ENCODE data around the gene OR13J1. TPM values are rescaled to one million over a fixed set of nuclear protein-coding genes. Genes with fewer than 3 reads are reported as not detected.

OR13J1 gene
- total RNA-seq, 1 donor from 2014 or later: not detected

GRCh38 chr9:35831040-35831439 lies 39.2 kb downstream of the OR13J1 start:
- TF ChIP-seq CTCF (IDR thresholded peaks at IDR 0.05; ENCODE audit: unreplicated experiment): no peak
- Mint-ChIP-seq H3K4me3 (ENCODE audit: unreplicated experiment) (no peak overlapping the region), H3K27me3 (ENCODE audit: unreplicated experiment) (peaks cover 30% of the 10 kb centered on the region), H3K9me3 (ENCODE audit: unreplicated experiment) (no peaks in the 10 kb centered on the region), H3K4me1 (ENCODE audit: unreplicated experiment) (peaks cover 39% of the 10 kb centered on the region), H3K27ac (ENCODE audit: unreplicated experiment) (no peak overlapping the region), H3K36me3 (ENCODE audit: low read depth, unreplicated experiment) (peaks cover 8% of the 10 kb centered on the region)
- no peak for DNase-seq (ENCODE audit: low spot score)

- no peak for DNase-seq (ENCODE audit: low spot score)
- Mint-ChIP-seq H3K36me3 (ENCODE audit: low read depth, unreplicated experiment) (peaks cover 11% of the 10 kb centered on the region), H3K27ac (ENCODE audit: unreplicated experiment) (peak overlapping the region; percentile 72), H3K9me3 (ENCODE audit: unreplicated experiment) (no peaks in the 10 kb centered on the region), H3K4me1 (ENCODE audit: unreplicated experiment) (peaks cover 28% of the 10 kb centered on the region), H3K4me3 (ENCODE audit: unreplicated experiment) (peak overlapping the region; percentile 90), H3K27me3 (ENCODE audit: unreplicated experiment) (peaks cover 28% of the 10 kb centered on the region)
- TF ChIP-seq CTCF (IDR thresholded peaks at IDR 0.05; ENCODE audit: unreplicated experiment): no peak
Observed at GRCh38 chr9:35829764-35830096, 40.5 kb downstream of the OR13J1 start.

- H3K4me3 Mint-ChIP-seq (ENCODE audit: unreplicated experiment): peak within 1 kb of the TSS; percentile 95
Observed at GRCh38 chr9:35829084-35829763, 41.0 kb downstream of the OR13J1 start, which contains the start of gene TMEM8B. TSS of gene TMEM8B (plus strand) at chr9:35829228. CDS start at chr9:35829448, 220 bp downstream.

GRCh38 chr9:35828716-35829083 lies 41.5 kb downstream of the OR13J1 start, which contains the start of gene FAM221B:
TSS of gene FAM221B (minus strand) at chr9:35828732. CDS start at chr9:35826161, 2,571 bp downstream.
- H3K4me3 Mint-ChIP-seq (ENCODE audit: unreplicated experiment): peak within 1 kb of the TSS; percentile 95
- H3K27me3 Mint-ChIP-seq (ENCODE audit: unreplicated experiment): peaks cover 26% of the 10 kb centered on the region
- peaks cover 3% of the 10 kb centered on the region for H3K36me3 Mint-ChIP-seq (ENCODE audit: low read depth, unreplicated experiment)
- peak within 1 kb of the TSS; percentile 92 for H3K27ac Mint-ChIP-seq (ENCODE audit: unreplicated experiment)
- H3K4me1 Mint-ChIP-seq (ENCODE audit: unreplicated experiment): peaks cover 23% of the 10 kb centered on the region
- peak; percentile 60 for DNase-seq (ENCODE audit: low spot score)
- H3K9me3 Mint-ChIP-seq (ENCODE audit: unreplicated experiment): no peaks in the 10 kb centered on the region
- TF ChIP-seq CTCF (IDR thresholded peaks at IDR 0.05; ENCODE audit: unreplicated experiment): no peak

More at GRCh38 chr9:35829084-35829763, 41.0 kb downstream of the OR13J1 start, which contains the start of gene TMEM8B:
- Mint-ChIP-seq H3K27ac (ENCODE audit: unreplicated experiment) (peak within 1 kb of the TSS; percentile 92), H3K27me3 (ENCODE audit: unreplicated experiment) (peaks cover 26% of the 10 kb centered on the region), H3K4me1 (ENCODE audit: unreplicated experiment) (peaks cover 23% of the 10 kb centered on the region), H3K9me3 (ENCODE audit: unreplicated experiment) (no peaks in the 10 kb centered on the region), H3K36me3 (ENCODE audit: low read depth, unreplicated experiment) (peaks cover 6% of the 10 kb centered on the region)
- DNase-seq (ENCODE audit: low spot score): peak; percentile 94
- no peak for TF ChIP-seq CTCF (IDR thresholded peaks at IDR 0.05; ENCODE audit: unreplicated experiment)

- Mint-ChIP-seq H3K36me3 (ENCODE audit: low read depth, unreplicated experiment) (peaks cover 3% of the 10 kb centered on the region), H3K27me3 (ENCODE audit: unreplicated experiment) (peaks cover 19% of the 10 kb centered on the region), H3K4me1 (ENCODE audit: unreplicated experiment) (peaks cover 23% of the 10 kb centered on the region), H3K9me3 (ENCODE audit: unreplicated experiment) (no peaks in the 10 kb centered on the region), H3K4me3 (ENCODE audit: unreplicated experiment) (peak overlapping the region; percentile 38), H3K27ac (ENCODE audit: unreplicated experiment) (peak overlapping the region; percentile 16)
- no peak for DNase-seq (ENCODE audit: low spot score)
- TF ChIP-seq CTCF (IDR thresholded peaks at IDR 0.05; ENCODE audit: unreplicated experiment): no peak
Observed at GRCh38 chr9:35827486-35827885, 42.7 kb downstream of the OR13J1 start.
